NOMO-1 (cell line): ENCODE results near the gene LUC7L.
"Not testable (repeated sequence)": the region's sequence is repeated elsewhere in the genome, so short reads cannot be mapped to it uniquely, and the experiment has no call there.

Experiments used
- DNase-seq, 2 experiments: peaks; one replicate each; lab custom pipeline; 2025; ENCODE audit not compliant: unreplicated experiment in 2 of 2; lab: John Stamatoyannopoulos, UW

LUC7L gene

GRCh38 chr16:230949-231348, 1.7 kb upstream of the LUC7L start:
- DNase-seq = no peak

- not testable (repeated sequence) for DNase-seq
Measured at GRCh38 chr16:230351-230750, 1.1 kb upstream of the LUC7L start.

GRCh38 chr16:229731-230281, 557 bp upstream of the LUC7L start:
- no peak for DNase-seq

- DNase-seq = no peak
Measured at GRCh38 chr16:228151-228851, 948 bp downstream of the LUC7L start.

GRCh38 chr16:220021-220420, 9.2 kb downstream of the LUC7L start:
- no peak for DNase-seq

- DNase-seq = no peak
Measured at GRCh38 chr16:212999-213398, 16.2 kb downstream of the LUC7L start.

GRCh38 chr16:211631-212180, 17.5 kb downstream of the LUC7L start:
- not testable (repeated sequence) for DNase-seq

- DNase-seq = not testable (repeated sequence)
Measured at GRCh38 chr16:209359-209758, 19.9 kb downstream of the LUC7L start.

- not testable (repeated sequence) for DNase-seq
Measured at GRCh38 chr16:204046-204445, 25.2 kb downstream of the LUC7L start.

- no peak for DNase-seq
Measured at GRCh38 chr16:203246-203645, 26.0 kb downstream of the LUC7L start.

- DNase-seq = no peak
Measured at GRCh38 chr16:200388-200787, 28.9 kb downstream of the LUC7L start.

- DNase-seq = no peak
Measured at GRCh38 chr16:194516-194915, 34.7 kb downstream of the LUC7L start.

GRCh38 chr16:193441-193840, 35.8 kb downstream of the LUC7L start:
- no peak for DNase-seq

GRCh38 chr16:192686-193085, 36.6 kb downstream of the LUC7L start:
- no peak for DNase-seq

- no peak for DNase-seq
Measured at GRCh38 chr16:191831-192230, 37.4 kb downstream of the LUC7L start.

GRCh38 chr16:189604-190186, 39.6 kb downstream of the LUC7L start:
- DNase-seq = no peak

GRCh38 chr16:188674-189073, 40.6 kb downstream of the LUC7L start:
- DNase-seq = no peak

- DNase-seq = no peak
Measured at GRCh38 chr16:187330-187729, 41.9 kb downstream of the LUC7L start.

GRCh38 chr16:185691-186090, 43.6 kb downstream of the LUC7L start:
- no peak for DNase-seq

- DNase-seq = no peak
Measured at GRCh38 chr16:185213-185612, 44.0 kb downstream of the LUC7L start.

- no peak for DNase-seq
Measured at GRCh38 chr16:183005-183404, 46.2 kb downstream of the LUC7L start.

- DNase-seq = no peak
Measured at GRCh38 chr16:181565-182021, 47.7 kb downstream of the LUC7L start.
